ENCODE data around the gene HAO2. TPM values are rescaled to one million over a fixed set of nuclear protein-coding genes. Genes with fewer than 3 reads are reported as not detected.

Gene HAO2
- total and polyA plus RNA-seq, 2 experiments from 2014 or later: not detected

DNA sequence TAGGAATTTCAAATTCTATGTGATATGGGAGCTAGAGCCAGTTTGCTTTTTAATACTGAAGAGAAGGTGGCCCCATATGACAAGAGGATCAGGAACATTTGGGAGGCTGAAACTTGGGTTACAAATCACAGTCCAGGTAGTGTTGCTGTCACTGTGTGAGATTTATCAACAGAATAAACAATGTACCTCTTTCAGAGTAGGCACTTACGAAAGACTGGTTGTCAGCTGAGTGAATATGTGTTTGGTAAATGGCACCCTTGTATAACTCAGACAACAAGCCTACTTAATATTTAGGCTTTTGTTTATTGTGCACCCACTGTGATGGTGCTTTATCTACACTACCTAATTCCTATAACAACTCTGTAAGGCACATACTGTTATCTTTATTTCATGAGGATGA is 7.4 kb upstream of the HAO2 start:
- Histone ChIP-seq H3K9me2 (ENCODE audit: insufficient read depth) (peaks cover 13% of the 10 kb centered on the region; the same call in 1 of the 2 replicates), H3K4me1 (ENCODE audit: insufficient read depth) (peaks cover 3% of the 10 kb centered on the region; the same call in 1 of the 2 replicates), H4K20me1 (replicated peaks; ENCODE audit: insufficient read depth) (no peaks in the 10 kb centered on the region), H3K27me3 (ENCODE audit: insufficient read depth) (no peaks in the 10 kb centered on the region), H3K27ac (ENCODE audit: low read depth) (no peak overlapping the region), H3F3A (replicated peaks; ENCODE audit: low read depth) (no peaks in the 10 kb centered on the region), H2AFZ (no peak overlapping the region), H3K36me3 (ENCODE audit: insufficient read depth) (0 out of 2 replicates have a peak, but pooled peaks cover 2% of the 10 kb centered on the region), H3K79me2 (replicated peaks; ENCODE audit: insufficient read depth) (no peaks in the 10 kb centered on the region), H3K4me2 (no peak overlapping the region), H3K4me3 (no peak overlapping the region)
- no peak overlapping the region for H3K27ac Mint-ChIP-seq
- no peak for DNase-seq (ENCODE audit: low spot score)
- ATAC-seq: no peak
- H3K36me3 Mint-ChIP-seq (ENCODE audit: low read depth): peaks cover 8% of the 10 kb centered on the region
- TF ChIP-seq ZNF331 (CRISPR knock-in tag; IDR thresholded peaks at IDR 0.05; ENCODE audit: low read depth) (no peak), CREB1 (CRISPR knock-in tag; IDR thresholded peaks at IDR 0.05; ENCODE audit: low read depth) (no peak), NANOG (IDR thresholded peaks at IDR 0.05; ENCODE audit: borderline replicate concordance) (no peak), EZH2phosphoT487 (IDR thresholded peaks at IDR 0.05; ENCODE audit: unreplicated experiment) (no peak), JUNB (IDR thresholded peaks at IDR 0.05; ENCODE audit: unreplicated experiment) (no peak), EZH2 (IDR thresholded peaks at IDR 0.05; ENCODE audit: low read depth, unreplicated experiment) (no peak), ZNF114 (CRISPR knock-in tag; IDR thresholded peaks at IDR 0.05) (no peak), STAT1 (IDR thresholded peaks at IDR 0.05; ENCODE audit: unreplicated experiment) (no peak), POLR2AphosphoS5 (IDR thresholded peaks at IDR 0.05; ENCODE audit: low read depth) (no peak)
- TF ChIP-seq, protein P1, sequence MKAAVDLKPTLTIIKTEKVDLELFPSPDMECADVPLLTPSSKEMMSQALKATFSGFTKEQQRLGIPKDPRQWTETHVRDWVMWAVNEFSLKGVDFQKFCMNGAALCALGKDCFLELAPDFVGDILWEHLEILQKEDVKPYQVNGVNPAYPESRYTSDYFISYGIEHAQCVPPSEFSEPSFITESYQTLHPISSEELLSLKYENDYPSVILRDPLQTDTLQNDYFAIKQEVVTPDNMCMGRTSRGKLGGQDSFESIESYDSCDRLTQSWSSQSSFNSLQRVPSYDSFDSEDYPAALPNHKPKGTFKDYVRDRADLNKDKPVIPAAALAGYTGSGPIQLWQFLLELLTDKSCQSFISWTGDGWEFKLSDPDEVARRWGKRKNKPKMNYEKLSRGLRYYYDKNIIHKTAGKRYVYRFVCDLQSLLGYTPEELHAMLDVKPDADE (IDR thresholded peaks at IDR 0.05): no peak
- TF ChIP-seq, protein P2, sequence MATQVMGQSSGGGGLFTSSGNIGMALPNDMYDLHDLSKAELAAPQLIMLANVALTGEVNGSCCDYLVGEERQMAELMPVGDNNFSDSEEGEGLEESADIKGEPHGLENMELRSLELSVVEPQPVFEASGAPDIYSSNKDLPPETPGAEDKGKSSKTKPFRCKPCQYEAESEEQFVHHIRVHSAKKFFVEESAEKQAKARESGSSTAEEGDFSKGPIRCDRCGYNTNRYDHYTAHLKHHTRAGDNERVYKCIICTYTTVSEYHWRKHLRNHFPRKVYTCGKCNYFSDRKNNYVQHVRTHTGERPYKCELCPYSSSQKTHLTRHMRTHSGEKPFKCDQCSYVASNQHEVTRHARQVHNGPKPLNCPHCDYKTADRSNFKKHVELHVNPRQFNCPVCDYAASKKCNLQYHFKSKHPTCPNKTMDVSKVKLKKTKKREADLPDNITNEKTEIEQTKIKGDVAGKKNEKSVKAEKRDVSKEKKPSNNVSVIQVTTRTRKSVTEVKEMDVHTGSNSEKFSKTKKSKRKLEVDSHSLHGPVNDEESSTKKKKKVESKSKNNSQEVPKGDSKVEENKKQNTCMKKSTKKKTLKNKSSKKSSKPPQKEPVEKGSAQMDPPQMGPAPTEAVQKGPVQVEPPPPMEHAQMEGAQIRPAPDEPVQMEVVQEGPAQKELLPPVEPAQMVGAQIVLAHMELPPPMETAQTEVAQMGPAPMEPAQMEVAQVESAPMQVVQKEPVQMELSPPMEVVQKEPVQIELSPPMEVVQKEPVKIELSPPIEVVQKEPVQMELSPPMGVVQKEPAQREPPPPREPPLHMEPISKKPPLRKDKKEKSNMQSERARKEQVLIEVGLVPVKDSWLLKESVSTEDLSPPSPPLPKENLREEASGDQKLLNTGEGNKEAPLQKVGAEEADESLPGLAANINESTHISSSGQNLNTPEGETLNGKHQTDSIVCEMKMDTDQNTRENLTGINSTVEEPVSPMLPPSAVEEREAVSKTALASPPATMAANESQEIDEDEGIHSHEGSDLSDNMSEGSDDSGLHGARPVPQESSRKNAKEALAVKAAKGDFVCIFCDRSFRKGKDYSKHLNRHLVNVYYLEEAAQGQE (IDR thresholded peaks at IDR 0.05; ENCODE audit: unreplicated experiment): no peak
- TF ChIP-seq, protein P3, sequence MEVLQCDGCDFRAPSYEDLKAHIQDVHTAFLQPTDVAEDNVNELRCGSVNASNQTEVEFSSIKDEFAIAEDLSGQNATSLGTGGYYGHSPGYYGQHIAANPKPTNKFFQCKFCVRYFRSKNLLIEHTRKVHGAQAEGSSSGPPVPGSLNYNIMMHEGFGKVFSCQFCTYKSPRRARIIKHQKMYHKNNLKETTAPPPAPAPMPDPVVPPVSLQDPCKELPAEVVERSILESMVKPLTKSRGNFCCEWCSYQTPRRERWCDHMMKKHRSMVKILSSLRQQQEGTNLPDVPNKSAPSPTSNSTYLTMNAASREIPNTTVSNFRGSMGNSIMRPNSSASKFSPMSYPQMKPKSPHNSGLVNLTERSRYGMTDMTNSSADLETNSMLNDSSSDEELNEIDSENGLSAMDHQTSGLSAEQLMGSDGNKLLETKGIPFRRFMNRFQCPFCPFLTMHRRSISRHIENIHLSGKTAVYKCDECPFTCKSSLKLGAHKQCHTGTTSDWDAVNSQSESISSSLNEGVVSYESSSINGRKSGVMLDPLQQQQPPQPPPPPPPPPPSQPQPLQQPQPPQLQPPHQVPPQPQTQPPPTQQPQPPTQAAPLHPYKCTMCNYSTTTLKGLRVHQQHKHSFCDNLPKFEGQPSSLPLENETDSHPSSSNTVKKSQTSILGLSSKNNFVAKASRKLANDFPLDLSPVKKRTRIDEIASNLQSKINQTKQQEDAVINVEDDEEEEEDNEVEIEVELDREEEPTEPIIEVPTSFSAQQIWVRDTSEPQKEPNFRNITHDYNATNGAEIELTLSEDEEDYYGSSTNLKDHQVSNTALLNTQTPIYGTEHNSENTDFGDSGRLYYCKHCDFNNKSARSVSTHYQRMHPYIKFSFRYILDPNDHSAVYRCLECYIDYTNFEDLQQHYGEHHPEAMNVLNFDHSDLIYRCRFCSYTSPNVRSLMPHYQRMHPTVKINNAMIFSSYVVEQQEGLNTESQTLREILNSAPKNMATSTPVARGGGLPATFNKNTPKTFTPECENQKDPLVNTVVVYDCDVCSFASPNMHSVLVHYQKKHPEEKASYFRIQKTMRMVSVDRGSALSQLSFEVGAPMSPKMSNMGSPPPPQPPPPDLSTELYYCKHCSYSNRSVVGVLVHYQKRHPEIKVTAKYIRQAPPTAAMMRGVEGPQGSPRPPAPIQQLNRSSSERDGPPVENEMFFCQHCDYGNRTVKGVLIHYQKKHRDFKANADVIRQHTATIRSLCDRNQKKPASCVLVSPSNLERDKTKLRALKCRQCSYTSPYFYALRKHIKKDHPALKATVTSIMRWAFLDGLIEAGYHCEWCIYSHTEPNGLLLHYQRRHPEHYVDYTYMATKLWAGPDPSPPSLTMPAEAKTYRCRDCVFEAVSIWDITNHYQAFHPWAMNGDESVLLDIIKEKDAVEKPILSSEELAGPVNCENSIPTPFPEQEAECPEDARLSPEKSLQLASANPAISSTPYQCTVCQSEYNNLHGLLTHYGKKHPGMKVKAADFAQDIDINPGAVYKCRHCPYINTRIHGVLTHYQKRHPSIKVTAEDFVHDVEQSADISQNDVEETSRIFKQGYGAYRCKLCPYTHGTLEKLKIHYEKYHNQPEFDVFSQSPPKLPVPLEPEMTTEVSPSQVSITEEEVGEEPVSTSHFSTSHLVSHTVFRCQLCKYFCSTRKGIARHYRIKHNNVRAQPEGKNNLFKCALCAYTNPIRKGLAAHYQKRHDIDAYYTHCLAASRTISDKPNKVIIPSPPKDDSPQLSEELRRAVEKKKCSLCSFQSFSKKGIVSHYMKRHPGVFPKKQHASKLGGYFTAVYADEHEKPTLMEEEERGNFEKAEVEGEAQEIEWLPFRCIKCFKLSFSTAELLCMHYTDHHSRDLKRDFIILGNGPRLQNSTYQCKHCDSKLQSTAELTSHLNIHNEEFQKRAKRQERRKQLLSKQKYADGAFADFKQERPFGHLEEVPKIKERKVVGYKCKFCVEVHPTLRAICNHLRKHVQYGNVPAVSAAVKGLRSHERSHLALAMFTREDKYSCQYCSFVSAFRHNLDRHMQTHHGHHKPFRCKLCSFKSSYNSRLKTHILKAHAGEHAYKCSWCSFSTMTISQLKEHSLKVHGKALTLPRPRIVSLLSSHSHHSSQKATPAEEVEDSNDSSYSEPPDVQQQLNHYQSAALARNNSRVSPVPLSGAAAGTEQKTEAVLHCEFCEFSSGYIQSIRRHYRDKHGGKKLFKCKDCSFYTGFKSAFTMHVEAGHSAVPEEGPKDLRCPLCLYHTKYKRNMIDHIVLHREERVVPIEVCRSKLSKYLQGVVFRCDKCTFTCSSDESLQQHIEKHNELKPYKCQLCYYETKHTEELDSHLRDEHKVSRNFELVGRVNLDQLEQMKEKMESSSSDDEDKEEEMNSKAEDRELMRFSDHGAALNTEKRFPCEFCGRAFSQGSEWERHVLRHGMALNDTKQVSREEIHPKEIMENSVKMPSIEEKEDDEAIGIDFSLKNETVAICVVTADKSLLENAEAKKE (CRISPR knock-in tag; IDR thresholded peaks at IDR 0.05): no peak
- TF ChIP-seq, protein P4, sequence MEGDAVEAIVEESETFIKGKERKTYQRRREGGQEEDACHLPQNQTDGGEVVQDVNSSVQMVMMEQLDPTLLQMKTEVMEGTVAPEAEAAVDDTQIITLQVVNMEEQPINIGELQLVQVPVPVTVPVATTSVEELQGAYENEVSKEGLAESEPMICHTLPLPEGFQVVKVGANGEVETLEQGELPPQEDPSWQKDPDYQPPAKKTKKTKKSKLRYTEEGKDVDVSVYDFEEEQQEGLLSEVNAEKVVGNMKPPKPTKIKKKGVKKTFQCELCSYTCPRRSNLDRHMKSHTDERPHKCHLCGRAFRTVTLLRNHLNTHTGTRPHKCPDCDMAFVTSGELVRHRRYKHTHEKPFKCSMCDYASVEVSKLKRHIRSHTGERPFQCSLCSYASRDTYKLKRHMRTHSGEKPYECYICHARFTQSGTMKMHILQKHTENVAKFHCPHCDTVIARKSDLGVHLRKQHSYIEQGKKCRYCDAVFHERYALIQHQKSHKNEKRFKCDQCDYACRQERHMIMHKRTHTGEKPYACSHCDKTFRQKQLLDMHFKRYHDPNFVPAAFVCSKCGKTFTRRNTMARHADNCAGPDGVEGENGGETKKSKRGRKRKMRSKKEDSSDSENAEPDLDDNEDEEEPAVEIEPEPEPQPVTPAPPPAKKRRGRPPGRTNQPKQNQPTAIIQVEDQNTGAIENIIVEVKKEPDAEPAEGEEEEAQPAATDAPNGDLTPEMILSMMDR (conservative IDR thresholded peaks at IDR 0.05; ENCODE audit: low read depth in 2 of 2): no peak
- H3K9me3 Mint-ChIP-seq: peaks cover 6% of the 10 kb centered on the region
- H3K4me1 Mint-ChIP-seq: peaks cover 13% of the 10 kb centered on the region
- peaks cover 3% of the 10 kb centered on the region for H3K27me3 Mint-ChIP-seq (ENCODE audit: insufficient read depth, low read depth, poor library complexity)
- H3K4me3 Mint-ChIP-seq: no peak overlapping the region
